ELF-1 (cell line): ENCODE data around the gene SULT2B1.
"Not testable (repeated sequence)": the region's sequence is repeated elsewhere in the genome, so short reads cannot be mapped to it uniquely, and the experiment has no call there.

Experiments
- DNase-seq: peaks from one replicate; pipeline ENCODE4 v3.0.0-alpha.2; 2016; ENCODE audit warnings: low read depth, low spot score

Gene SULT2B1

GRCh38 chr19:48551437-48552302, at the start of gene SULT2B1:
SULT2B1 (plus strand) TSS chr19:48552172; CDS start chr19:48552253, 81 bp downstream.
- DNase-seq = no peak

- no peak for DNase-seq
Observed at GRCh38 chr19:48502350-48503018, 49.5 kb upstream of the SULT2B1 start.

GRCh38 chr19:48506138-48506733, 45.7 kb upstream of the SULT2B1 start:
- DNase-seq = peak; percentile 59

- DNase-seq = no peak
Observed at GRCh38 chr19:48507911-48508439, 44.0 kb upstream of the SULT2B1 start.

GRCh38 chr19:48508729-48509411, 43.1 kb upstream of the SULT2B1 start:
- no peak for DNase-seq

GRCh38 chr19:48509467-48510194, 42.3 kb upstream of the SULT2B1 start:
- peak; percentile 37 for DNase-seq

GRCh38 chr19:48510421-48511268, 41.3 kb upstream of the SULT2B1 start:
- peak; percentile 64 for DNase-seq

- DNase-seq = no peak
Observed at GRCh38 chr19:48511321-48511731, 40.6 kb upstream of the SULT2B1 start.

- DNase-seq = no peak
Observed at GRCh38 chr19:48511800-48512503, 40.0 kb upstream of the SULT2B1 start, which contains the start of gene LMTK3. LMTK3 (minus strand) TSS chr19:48511835; CDS start chr19:48511576, 259 bp downstream.

- DNase-seq = no peak
Observed at GRCh38 chr19:48512504-48513288, 39.3 kb upstream of the SULT2B1 start.

- peak; percentile 79 for DNase-seq
Observed at GRCh38 chr19:48513289-48514122, 38.5 kb upstream of the SULT2B1 start.

- DNase-seq = no peak
Observed at GRCh38 chr19:48514123-48514458, 37.9 kb upstream of the SULT2B1 start.

GRCh38 chr19:48516536-48516935, 35.4 kb upstream of the SULT2B1 start:
- no peak for DNase-seq

- no peak for DNase-seq
Observed at GRCh38 chr19:48518207-48518606, 33.8 kb upstream of the SULT2B1 start.

GRCh38 chr19:48519426-48519825, 32.5 kb upstream of the SULT2B1 start:
- not testable (repeated sequence) for DNase-seq

GRCh38 chr19:48520134-48520533, 31.8 kb upstream of the SULT2B1 start:
- no peak for DNase-seq

GRCh38 chr19:48524221-48524620, 27.8 kb upstream of the SULT2B1 start:
- DNase-seq = no peak

- DNase-seq = no peak
Observed at GRCh38 chr19:48524732-48525131, 27.2 kb upstream of the SULT2B1 start.
